ENCODE measurements around the gene MYBBP1A.
"Not testable (repeated sequence)": the region's sequence is repeated elsewhere in the genome, so short reads cannot be mapped to it uniquely, and the experiment has no call there.

The MYBBP1A gene

DNA sequence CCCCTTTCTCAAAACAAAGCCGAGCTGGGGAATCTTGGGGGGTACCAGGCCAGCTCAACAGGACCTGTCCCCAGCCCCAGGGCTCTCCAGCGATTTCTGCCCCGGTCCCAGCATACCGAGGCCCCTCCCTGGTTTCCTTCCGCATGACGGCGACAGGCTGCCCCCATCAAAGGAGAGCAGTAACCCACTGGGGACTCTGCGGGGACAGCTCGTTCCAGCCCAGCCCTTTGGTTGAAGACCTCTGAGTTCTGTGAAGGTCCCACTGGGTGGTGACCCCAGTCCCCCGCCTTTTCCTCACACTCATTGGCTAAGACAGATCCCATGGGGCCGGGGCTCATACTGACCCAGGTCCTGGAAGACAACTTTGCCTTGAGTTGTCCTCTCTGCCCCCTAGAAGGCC, 33.2 kb upstream of the MYBBP1A start:
- no peak for DNase-seq

DNA sequence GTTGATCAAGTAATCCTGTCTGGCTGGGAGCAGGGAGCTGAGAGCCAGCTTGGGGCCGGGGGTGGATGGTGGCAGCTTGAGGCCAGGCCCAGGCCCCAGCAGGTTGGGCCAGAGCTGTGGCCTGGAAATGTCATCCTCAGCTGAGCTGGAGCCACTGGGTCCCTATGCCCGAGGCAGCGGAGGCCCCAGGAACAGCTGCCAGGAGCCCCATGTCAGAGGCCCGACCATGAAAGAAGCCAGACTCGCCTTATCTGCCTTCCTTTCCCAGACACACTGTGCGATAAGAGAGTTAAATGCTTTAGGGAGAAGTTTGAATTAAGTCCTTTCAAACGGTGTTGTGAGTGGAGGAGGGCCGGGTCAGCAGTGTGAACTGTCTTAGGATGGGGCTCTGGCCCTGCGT, 32.6 kb upstream of the MYBBP1A start:
- no peak for DNase-seq

DNA sequence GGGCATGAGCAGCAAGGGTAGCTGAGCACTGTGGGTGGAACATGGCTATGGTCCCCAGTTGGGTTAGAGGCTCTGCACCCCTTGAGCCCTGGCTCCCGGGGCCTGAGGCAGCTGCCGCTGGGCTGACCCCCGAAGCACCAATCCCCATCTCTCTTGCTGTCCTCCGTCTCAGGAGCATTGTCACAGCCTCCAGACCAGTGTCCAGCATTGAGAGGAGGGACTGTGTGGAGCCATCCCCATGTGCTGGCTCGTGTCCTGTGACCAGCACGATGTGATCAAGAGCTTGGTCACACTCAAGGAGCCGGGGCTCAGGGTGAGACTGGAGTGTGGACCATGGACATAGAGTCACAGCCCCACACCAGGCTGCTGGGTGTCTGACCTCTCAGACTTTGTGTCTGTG, 32.0 kb upstream of the MYBBP1A start:
- no peak for DNase-seq

DNA sequence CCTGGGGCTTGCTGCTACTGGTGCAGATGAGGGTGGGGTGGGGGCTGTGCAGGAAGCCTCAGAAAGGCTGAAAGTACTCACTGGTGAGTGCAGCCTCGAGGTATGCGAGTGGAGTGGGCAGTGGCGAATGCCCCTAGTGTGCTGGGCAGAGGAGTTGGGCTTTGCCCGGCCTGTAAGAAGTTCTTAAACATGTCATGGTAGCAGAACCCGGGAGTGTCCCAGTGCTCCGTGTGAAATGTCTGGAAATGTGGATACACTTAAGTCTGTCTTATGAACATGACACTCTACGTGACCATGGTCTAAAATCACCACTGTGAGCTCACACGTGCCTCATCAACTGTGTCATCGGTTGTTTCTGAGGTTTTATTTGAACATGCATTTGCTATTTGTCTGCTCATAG, 30.9 kb upstream of the MYBBP1A start:
- DNase-seq, result no peak

GRCh38 chr17:4585638-4585994, 30.4 kb upstream of the MYBBP1A start:
- DNase-seq, result no peak

- no peak for DNase-seq
Observed at GRCh38 chr17:4584917-4585637, 29.9 kb upstream of the MYBBP1A start.

DNA sequence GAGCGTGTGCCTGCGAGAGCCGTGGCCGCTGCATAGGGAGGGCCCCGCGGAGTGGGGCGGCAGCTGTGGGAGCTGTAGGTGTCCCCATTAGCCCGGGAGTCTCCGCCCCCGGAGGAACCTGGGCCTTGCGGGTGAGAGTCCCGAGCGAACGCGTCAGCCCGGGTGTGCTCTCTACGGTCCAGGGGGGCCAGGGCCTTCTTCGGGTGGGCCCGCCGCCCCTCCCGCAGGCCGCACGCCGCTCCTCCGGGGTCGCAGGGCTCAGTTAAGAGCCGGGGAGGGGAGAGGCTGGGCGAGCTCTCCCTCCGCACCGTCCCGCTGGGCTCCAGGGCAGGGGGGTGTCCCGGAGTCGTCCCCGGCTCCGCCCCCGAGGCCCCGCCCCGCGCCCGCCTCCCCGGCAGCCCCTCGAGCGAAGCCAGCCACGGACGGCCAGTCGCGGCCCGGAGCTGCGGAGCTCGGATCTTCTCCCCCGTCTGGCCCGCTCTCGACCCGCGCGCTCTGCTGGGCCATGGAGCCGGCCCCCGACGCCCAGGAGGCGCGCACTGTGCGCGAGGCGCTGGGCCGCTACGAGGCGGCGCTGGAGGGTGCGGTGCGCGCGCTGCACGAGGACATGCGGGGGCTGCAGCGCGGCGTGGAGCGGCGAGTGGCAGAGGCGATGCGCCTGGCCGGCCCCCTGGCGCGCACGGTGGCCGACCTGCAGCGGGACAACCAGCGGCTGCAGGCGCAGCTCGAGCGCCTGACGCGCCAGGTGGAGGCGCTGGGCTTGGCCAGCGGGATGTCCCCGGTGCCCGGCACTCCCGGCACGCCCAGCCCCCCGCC, 29.1 kb upstream of the MYBBP1A start, which contains the start of gene SMTNL2:
Gene SMTNL2, plus strand, starts transcription at position 429 of the 816 bp plus-strand sequence. Its CDS starts 77 bp downstream, at position 506.
- DNase-seq, result no peak

DNA sequence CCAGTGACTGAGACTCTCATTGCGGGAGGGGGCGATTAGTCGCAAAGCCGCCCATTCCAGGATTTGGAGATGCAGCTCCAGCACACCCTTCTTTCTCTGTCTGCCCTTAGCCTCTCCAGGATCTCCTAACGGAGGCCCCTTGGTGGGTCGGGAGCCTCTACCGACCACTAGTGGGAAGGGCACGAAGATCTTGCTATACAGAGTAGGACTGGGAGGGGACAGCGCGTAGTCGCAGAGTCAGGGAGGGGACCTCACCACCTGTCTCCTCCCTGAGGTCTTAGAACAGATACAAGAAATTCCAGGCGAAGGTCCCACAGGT, 28.6 kb upstream of the MYBBP1A start:
- DNase-seq, result no peak

DNA sequence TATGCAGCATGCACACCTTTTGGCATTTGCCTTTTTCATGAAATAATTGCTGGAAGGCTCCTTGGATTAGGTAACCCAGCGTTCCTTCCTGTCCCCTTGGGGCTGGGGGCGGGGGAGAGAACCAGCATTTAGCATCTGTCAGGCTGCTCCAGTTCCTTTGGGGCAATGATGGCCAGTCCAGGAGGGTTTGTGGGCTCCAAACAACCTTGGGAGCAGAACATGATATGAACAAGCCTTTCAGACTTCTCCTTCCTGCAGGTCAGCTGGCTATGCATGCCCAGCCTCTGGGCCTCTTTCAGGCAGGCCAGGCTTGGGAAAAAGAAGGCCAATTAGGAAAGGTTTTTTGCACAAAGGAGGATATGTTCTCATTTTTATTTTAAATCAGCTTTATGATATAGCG, 28.0 kb upstream of the MYBBP1A start:
- no peak for DNase-seq

DNA sequence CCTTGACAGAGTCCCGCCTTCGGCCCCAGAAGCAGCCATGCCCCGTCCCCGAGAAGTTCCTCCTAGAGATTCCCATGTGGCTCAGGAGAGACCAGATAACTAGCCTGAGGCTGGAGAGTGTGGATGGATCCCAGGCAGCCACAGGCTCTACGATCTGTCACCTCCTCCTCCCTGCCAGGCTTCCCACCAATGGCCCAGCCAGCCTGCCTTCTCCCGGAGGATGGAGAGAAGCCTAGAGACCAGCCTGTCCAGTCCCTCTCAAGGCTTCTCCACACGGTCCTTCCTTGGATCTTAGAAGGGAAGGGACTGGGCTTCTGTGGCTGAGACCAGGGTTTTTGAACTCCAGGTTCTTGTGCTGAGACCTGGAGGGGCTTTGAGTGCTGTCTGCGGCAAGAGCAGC, 27.5 kb upstream of the MYBBP1A start:
- DNase-seq, result no peak

DNA sequence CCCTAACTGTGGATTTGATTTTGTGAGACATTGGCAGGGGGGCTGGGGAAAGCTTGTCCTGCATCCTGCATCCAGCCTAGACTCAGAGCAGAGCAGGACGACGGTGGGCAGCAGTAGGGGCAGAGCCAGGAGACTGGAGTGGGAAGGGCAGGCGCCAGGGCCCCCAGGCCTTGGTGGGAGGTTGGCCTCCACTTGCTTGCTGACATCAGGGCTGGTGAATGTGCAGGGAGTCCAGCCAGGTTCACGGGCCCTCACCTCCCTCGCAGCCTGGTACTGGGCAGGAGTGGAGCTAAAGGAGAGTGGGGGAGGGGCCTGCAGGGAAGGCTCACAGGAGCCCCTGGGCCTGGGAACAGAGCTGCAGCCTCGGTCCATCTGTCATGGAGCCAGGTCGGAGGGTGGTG, 26.9 kb upstream of the MYBBP1A start:
- DNase-seq, result no peak

DNA sequence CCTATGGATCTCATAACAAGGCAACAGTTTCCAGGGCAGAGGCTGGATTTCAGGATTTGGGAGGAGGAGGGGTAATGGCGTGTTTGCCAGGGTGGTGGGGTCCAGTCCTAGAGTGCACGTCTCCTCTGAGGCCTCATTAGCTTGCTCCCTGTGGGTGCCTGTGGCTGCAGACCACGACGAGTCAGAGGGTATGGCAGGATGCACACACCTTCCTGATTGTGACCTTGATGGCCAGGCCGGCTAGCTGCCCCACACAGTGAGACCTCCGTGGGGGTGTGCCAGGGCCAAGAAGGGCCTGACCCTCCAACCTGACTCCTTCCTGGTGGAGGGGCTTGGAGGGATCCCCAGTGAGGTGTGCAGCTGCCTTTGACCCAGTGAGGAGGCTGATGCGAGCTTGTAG, 25.1 kb upstream of the MYBBP1A start:
- no peak for DNase-seq

GRCh38 chr17:4579678-4580077, 24.5 kb upstream of the MYBBP1A start:
- no peak for DNase-seq

- not testable (repeated sequence) for DNase-seq
Observed at GRCh38 chr17:4578349-4578748, 23.2 kb upstream of the MYBBP1A start.

DNA sequence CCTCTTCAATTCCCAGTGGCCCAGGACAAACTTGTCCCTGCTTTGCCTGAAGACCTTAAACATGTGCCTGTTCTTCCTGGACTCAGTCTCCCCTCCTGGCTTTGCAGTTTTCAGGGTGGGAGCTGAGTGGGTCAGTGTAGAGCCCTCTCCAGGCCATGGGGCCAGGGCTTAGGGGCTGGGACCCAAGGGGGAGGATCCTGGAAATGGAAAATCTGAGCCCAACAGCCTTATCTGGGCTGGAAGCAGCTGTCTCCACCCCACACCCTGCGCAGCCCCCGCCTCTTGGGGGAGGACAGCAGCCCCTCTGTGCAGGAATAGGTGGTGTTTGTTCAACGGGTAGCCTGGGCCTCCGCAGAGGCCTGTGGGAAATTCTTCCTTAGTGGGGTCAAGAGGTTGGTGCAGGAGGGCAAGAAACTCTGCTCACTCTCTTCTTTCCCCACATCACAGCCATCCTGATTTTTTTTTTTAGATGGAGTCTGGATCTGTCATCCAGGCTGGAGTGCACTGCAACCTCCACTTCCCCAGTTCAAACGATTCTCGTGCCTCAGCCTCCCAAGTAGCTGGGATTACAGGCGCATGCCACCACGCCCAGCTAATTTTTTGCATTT, 22.3 kb upstream of the MYBBP1A start:
- no peak for DNase-seq

DNA sequence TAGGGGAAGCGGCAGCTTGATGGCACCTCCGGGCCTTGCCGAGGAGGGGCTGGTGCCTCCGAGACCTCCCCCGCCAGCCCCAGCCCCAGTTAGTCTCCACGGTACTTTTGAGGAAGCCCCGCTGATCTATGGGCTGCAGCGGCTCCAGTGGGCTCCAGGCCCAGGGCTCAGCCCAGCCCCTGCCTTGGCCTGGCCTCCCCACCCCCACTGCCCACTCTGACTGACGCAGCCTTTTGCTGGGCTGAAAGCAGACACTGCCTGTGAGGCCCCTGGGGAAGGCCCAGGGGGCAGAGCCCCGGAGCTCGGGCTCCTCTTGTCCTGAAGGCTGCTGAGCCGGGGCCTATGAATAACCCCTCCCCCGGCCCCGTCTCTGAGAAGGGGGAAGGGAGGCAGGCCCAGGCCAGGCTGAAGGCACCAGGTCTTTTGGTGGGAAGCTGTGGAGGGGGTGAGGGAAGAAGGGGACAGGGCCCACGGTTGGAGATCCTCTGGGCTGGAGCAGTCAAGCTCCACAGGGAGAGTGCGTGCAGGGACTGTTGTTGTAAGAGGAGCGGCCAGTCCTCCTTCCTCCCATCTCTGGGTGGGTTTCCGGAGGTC, 21.6 kb upstream of the MYBBP1A start:
- no peak for DNase-seq

DNA sequence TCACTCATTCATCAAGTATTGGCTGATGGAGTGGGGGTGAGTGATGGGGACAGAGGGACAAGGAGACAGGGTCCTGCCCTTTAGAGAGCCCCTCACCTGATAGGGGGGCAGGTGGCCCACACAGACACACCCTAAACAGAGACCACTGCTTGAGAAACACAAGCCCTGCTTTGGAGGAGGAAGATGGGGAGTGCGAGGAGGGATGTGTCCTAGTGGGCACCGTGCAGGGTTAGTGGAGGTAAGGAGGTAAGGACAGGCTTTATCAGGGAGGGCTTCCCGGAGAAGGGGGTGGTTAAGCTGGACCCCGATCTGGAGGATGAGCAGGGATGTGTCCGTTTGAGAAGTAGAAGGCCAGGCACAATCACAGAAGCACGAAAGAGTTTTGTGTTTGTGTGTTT, 21.0 kb upstream of the MYBBP1A start:
- DNase-seq, result no peak

GRCh38 chr17:4574448-4575045, 19.4 kb upstream of the MYBBP1A start:
- DNase-seq, result no peak

DNA sequence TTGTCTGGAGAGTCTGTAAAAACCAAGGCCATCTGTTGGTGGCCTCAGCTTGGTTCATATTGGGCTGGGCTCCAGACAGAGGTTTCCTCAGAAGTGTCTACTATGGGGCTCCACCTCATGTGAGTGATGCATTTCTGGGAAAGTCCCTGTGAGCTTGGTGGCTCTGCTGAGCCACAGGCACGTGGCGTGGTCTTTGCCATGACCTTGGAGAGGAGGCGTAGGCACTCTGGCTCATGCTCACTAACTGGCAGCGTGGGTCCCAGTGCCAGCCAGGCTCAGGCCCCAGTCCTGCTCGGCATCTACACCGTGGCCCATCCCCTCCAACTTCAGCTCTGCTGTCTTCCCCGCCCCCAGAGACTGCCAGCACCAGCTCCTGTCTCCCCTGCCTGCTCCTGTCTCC, 18.5 kb upstream of the MYBBP1A start:
- DNase-seq, result no peak

DNA sequence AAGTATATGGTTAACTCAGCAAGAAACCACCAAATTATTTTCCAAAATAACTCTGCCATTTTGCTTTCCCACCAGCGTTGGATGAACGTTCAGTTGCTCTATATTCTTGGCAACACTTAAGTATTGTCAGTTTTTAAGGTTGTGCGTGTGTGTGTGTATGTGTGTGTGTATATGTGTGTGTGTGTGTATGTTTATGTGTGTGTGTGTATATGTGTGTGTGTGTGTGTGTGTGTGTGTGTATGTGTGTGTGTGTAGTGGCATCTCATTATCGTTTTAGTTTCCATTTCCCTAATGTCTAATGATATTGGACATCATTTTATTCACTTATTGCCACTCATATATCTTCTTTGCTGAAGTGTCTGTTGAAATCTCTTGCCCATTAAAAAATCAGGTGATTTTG, 17.9 kb upstream of the MYBBP1A start:
- DNase-seq, result no peak

- no peak for DNase-seq
Observed at GRCh38 chr17:4572131-4572530, 16.9 kb upstream of the MYBBP1A start.

- no peak for DNase-seq
Observed at GRCh38 chr17:4569591-4569990, 14.4 kb upstream of the MYBBP1A start.

- DNase-seq, result peak; percentile 20
Observed at GRCh38 chr17:4566785-4567184, 11.6 kb upstream of the MYBBP1A start.

All from NCI-H1417 treated with DMSO at 0.1 percent for 48 hours (cell line).